KMS-11 (cell line): ENCODE measurements around the gene HAGHL.

Experiments
- H2AFZ ChIP-seq: fragments of 200-600 bp; sonication (generic); 2 replicates; pipeline ENCODE4 v1.6.1; 2016; ENCODE audit warnings: antibody characterized with exemption, mixed run types, low read depth
- H3K27ac ChIP-seq: fragments of 200-600 bp; sonication (generic); 2 replicates; pipeline ENCODE4 v1.6.1; 2016; ENCODE audit warnings: mild to moderate bottlenecking, mixed run types
- H3K27me3 ChIP-seq: fragments of 200-600 bp; sonication (generic); 2 replicates; pipeline ENCODE4 v1.6.1; 2017; ENCODE audit warnings: mild to moderate bottlenecking, low read depth, mixed run types, moderate library complexity; ENCODE audit not compliant: insufficient read depth
- H3K36me3 ChIP-seq: fragments of 200-600 bp; sonication (generic); 2 replicates; pipeline ENCODE4 v1.6.1; 2017; ENCODE audit warnings: mild to moderate bottlenecking, mixed run types; ENCODE audit not compliant: insufficient read depth
- H3K4me1 ChIP-seq: fragments of 200-600 bp; sonication (generic); 2 replicates; pipeline ENCODE4 v1.6.1; 2016; ENCODE audit warnings: mild to moderate bottlenecking, low read depth, mixed run types; ENCODE audit not compliant: poor library complexity, severe bottlenecking
- H3K4me2 ChIP-seq: fragments of 200-600 bp; sonication (generic); 2 replicates; pipeline ENCODE4 v1.7.0; 2016; ENCODE audit warnings: mild to moderate bottlenecking, mixed run types
- H3K4me3 ChIP-seq: fragments of 200-600 bp; sonication (generic); IDR thresholded peaks from 2 replicates; pipeline ENCODE4 v1.6.1; 2017; ENCODE audit warnings: low read depth, low read length, mixed read lengths; ENCODE audit not compliant: insufficient read depth
- H3K79me2 ChIP-seq: fragments of 200-600 bp; sonication (generic); 2 replicates; pipeline ENCODE4 v1.6.1; 2016; ENCODE audit warnings: low read depth, mixed run types; ENCODE audit not compliant: insufficient read depth
- H3K9ac ChIP-seq: fragments of 200-600 bp; sonication (generic); 2 replicates; pipeline ENCODE4 v1.6.1; 2016; ENCODE audit warnings: mild to moderate bottlenecking, mixed run types
- H4K20me1 ChIP-seq: fragments of 200-600 bp; sonication (generic); 2 replicates; pipeline ENCODE4 v1.6.1; 2016; ENCODE audit warnings: mild to moderate bottlenecking, mixed run types; ENCODE audit not compliant: insufficient read depth
- CTCF ChIP-seq: fragments of 200-600 bp; sonication (generic); conservative IDR thresholded peaks from 2 replicates; pipeline ENCODE4 v1.6.1; 2017; ENCODE audit warnings: low read depth, mild to moderate bottlenecking, antibody characterized with exemption, low read length, moderate library complexity, mixed read lengths

HAGHL gene

GRCh38 chr16:717450-718245 lies 9.3 kb upstream of the HAGHL start:
- Histone ChIP-seq H3K4me3 (no peak overlapping the region), H3K79me2 (no peaks in the 10 kb centered on the region), H3K27me3 (peaks cover 32% of the 10 kb centered on the region), H3K9ac (no peak overlapping the region), H4K20me1 (no peaks in the 10 kb centered on the region), H3K27ac (no peak overlapping the region), H3K4me1 (peaks cover 32% of the 10 kb centered on the region), H2AFZ (no peak overlapping the region), H3K4me2 (no peak overlapping the region), H3K36me3 (no peaks in the 10 kb centered on the region)
- TF ChIP-seq CTCF, result no peak

- Histone ChIP-seq H3K36me3 (no peaks in the 10 kb centered on the region), H3K4me3 (no peak overlapping the region), H4K20me1 (no peaks in the 10 kb centered on the region), H3K4me1 (peaks cover 37% of the 10 kb centered on the region), H2AFZ (no peak overlapping the region), H3K9ac (no peak overlapping the region), H3K4me2 (no peak overlapping the region), H3K27me3 (peaks cover 24% of the 10 kb centered on the region), H3K27ac (no peak overlapping the region), H3K79me2 (no peaks in the 10 kb centered on the region)
- no peak for TF ChIP-seq CTCF
These were observed 8.5 kb upstream of the HAGHL start for GRCh38 chr16:718389-718788.

- no peak overlapping the region for H3K27ac ChIP-seq
- H3K4me3 ChIP-seq, result no peak overlapping the region
- no peaks in the 10 kb centered on the region for H3K36me3 ChIP-seq
- no peaks in the 10 kb centered on the region for H3K79me2 ChIP-seq
- TF ChIP-seq CTCF, result no peak
- H3K9ac ChIP-seq, result no peak overlapping the region
- H3K4me1 ChIP-seq, result peaks cover 42% of the 10 kb centered on the region
- peak overlapping the region; percentile 81; the same call in 1 of the 2 replicates for H3K4me2 ChIP-seq
- peaks cover 19% of the 10 kb centered on the region for H3K27me3 ChIP-seq
- no peak overlapping the region for H2AFZ ChIP-seq
- H4K20me1 ChIP-seq, result no peaks in the 10 kb centered on the region
These were observed 8.0 kb upstream of the HAGHL start for GRCh38 chr16:718922-719321.

- Histone ChIP-seq H3K36me3 (no peaks in the 10 kb centered on the region), H3K79me2 (no peaks in the 10 kb centered on the region), H3K27me3 (peaks cover 11% of the 10 kb centered on the region), H3K27ac (peak overlapping the region; percentile 82), H2AFZ (peak overlapping the region; percentile 58; the same call in 1 of the 2 replicates), H3K4me2 (peak overlapping the region; percentile 81), H3K4me1 (peaks cover 46% of the 10 kb centered on the region), H3K9ac (peak overlapping the region; percentile 81; the same call in 1 of the 2 replicates), H4K20me1 (no peaks in the 10 kb centered on the region), H3K4me3 (no peak overlapping the region)
- no peak for TF ChIP-seq CTCF
These were observed 7.0 kb upstream of the HAGHL start for GRCh38 chr16:719815-720446.
